Mononuclear cell (primary cell): ENCODE results near the gene FERMT3. TPM values are rescaled to one million over a fixed set of nuclear protein-coding genes. Genes with fewer than 3 reads are reported as not detected.

ENCODE experiments used
- H3K27me3 ChIP-seq: 2 replicates; pipeline ENCODE4 v1.6.0; 2011; ENCODE audit warnings: low read length, control low read depth; ENCODE audit not compliant: insufficient read depth
- H3K4me1 ChIP-seq: 2 replicates; pipeline ENCODE4 v1.5.1; 2011; ENCODE audit warnings: mild to moderate bottlenecking, low read length, control low read depth; ENCODE audit not compliant: insufficient read depth
- H3K4me3 ChIP-seq: 2 replicates; pipeline ENCODE4 v1.5.1; 2011; ENCODE audit warnings: mild to moderate bottlenecking, low read length, moderate library complexity
- H3K9me3 ChIP-seq: 2 replicates; pipeline ENCODE4 v1.5.1; 2011; ENCODE audit warnings: low read depth, mild to moderate bottlenecking, control low read depth, low read length
- total RNA-seq: library from RNA; depleted of rRNA; stranded (reverse); fragments of >200 nt; gene quantifications from one replicate; pipeline ENCODE4 v1.2.3, GENCODE V29; 2012

The FERMT3 gene
- total RNA-seq, 1 donor = 105 TPM

DNA sequence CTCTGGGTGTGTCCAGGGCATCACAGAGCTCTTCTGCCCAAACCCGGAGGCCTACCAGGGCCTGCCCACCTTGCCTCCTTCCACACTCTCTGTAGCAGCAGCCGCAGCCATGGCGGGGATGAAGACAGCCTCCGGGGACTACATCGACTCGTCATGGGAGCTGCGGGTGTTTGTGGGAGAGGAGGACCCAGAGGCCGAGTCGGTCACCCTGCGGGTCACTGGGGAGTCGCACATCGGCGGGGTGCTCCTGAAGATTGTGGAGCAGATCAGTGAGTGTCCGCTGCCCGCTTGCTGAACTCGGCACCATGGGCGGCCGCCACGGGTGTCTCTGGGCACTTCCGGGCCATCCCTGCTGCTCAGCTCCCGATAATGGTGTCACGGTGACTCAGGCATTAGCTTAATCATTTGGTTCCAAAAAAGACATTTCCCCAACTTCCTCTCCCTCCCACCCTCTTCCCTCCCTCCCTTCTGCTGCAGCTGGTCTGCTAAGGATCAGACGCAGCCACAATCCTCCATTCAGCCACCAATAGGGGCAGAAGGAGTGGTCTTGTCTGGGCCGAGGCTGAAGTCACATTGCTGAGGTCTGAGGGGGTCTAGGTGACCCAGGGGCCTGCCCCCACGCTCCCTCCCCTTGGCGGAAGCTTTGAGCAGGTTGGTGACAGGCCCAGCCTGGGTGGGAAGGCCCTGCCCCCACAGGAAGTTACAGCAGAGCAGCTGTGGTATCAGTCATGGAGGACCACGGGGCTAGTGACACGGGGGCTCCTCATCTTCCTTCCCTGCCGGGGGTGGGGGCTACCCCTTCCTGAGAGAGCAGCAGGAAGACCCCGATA, 950 bp downstream of the FERMT3 start:
- peak overlapping the region; percentile 81 for H3K4me3 ChIP-seq
- no peaks in the 10 kb centered on the region for H3K27me3 ChIP-seq
- H3K4me1 ChIP-seq = peaks cover 49% of the 10 kb centered on the region
- no peaks in the 10 kb centered on the region for H3K9me3 ChIP-seq

DNA sequence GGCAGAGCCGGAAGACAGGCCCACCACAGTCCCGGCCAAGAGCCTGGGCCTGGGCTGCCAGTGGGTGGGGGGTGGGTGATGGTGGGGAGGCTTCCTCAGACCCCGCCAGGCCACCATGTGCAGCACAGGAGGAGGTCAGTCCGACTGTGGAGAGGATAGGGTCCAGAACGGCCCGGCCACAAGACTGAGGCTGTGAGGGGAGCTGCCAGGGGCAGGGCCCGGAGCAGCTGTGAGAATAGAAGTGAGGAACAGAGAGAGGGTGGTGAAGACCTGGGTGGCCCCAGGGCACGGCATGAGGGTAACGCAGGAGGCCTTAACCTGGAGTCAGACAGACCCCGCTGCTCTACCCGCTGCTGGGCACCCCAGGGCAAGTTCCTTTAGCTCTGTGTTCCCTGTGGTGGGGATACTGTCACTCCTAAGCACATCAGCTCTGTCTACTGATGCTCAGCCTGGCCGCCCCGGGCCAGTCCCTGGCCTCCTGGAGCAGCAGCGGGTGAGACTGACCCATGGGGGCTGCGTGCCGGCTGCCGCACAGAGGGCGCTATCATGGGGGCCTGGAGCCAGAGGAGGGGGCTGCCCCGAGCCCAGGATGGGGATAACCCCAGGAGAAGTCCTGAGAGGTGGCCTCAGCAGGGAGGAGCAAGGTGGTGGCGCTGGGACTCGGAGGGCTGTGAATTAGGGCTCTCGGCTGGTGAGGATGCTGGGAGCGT, 1.7 kb downstream of the FERMT3 start:
- peak overlapping the region; percentile 81 for H3K4me3 ChIP-seq
- H3K9me3 ChIP-seq = no peaks in the 10 kb centered on the region
- H3K27me3 ChIP-seq = no peaks in the 10 kb centered on the region
- H3K4me1 ChIP-seq = peaks cover 49% of the 10 kb centered on the region

DNA sequence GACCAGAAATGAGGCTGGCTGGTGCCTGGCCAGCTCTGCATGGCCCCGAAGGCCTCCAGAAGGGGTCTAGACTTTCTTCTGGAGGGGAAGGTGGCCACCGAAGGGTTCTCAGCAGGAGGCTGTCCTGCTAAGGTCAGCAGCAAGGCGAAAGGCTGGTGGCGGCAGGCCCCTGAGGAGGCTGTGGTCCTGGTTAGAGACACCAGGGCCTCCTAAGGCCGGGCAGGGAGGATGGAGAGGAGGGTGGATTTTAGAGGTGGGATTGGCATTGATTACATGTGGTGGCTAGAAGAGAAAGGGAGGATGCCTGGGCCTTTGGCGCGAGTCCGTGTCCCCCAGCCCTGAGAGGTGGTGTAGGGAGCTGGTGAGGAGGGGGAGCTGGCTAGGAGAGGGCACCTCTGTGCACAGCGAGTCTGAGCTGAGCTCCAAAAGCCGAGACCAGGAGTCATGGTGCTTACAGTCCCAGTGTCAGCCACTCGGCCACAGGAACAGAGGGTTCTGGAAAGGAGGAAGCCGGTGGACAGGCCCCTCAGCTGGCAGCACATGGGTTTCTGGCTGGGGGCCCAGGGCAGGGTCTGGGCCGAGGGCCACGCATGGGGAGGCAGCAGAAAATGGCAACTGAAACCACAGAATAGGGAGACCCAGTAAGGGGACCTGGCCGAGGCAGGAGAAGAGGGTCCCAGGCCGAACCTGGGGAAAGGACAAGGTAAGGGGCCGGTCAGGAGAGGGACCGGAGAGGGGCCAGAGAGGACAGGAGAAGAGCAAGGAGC, 2.5 kb downstream of the FERMT3 start:
- Histone ChIP-seq H3K4me3 (no peak overlapping the region), H3K4me1 (peaks cover 49% of the 10 kb centered on the region), H3K27me3 (no peaks in the 10 kb centered on the region), H3K9me3 (no peaks in the 10 kb centered on the region)

DNA sequence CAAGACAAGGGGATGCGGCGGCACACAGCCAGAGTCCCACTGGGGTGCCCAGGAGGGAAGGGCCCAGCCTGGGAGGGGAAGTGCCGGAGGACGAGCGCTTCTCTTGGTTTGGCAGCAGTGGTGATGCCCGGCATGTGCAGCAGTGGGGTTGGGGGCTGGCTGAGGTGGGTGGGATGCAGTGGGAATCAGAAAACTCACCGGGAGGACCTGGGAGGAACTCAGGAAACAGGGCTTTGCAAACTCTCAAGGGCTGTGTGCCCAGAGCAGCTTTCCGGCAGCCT, 3.0 kb downstream of the FERMT3 start:
- no peaks in the 10 kb centered on the region for H3K27me3 ChIP-seq
- H3K9me3 ChIP-seq = no peaks in the 10 kb centered on the region
- peaks cover 43% of the 10 kb centered on the region for H3K4me1 ChIP-seq
- H3K4me3 ChIP-seq = no peak overlapping the region

DNA sequence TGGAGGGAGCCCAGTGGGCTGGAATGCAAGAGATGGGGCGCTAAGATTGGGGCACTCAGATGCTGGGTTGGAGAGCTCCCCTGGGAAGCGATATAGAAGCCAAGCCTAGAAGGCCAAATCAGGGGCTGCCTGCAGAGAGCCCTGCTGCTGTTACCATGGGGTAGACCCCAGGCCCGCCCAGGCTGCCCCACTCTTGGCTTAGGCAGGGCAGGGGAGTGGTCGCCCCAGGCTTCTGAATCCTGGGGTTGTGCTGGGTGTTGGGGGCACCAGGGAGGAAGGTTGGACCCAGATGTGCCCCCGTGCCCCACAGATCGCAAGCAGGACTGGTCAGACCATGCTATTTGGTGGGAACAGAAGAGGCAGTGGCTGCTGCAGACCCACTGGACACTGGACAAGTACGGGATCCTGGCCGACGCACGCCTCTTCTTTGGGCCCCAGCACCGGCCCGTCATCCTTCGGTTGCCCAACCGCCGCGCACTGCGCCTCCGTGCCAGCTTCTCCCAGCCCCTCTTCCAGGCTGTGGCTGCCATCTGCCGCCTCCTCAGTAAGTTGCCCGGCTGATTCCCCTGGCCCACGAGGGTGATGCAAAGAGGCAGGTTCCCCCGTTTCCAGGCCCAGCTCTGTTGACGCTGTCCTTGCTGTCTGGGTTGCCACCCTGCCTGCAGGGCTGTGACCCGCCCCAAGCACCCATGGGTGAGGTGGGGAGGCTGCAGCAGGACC, 3.9 kb downstream of the FERMT3 start:
- H3K9me3 ChIP-seq = no peaks in the 10 kb centered on the region
- H3K4me3 ChIP-seq = no peak overlapping the region
- H3K4me1 ChIP-seq = peaks cover 34% of the 10 kb centered on the region
- H3K27me3 ChIP-seq = no peaks in the 10 kb centered on the region

DNA sequence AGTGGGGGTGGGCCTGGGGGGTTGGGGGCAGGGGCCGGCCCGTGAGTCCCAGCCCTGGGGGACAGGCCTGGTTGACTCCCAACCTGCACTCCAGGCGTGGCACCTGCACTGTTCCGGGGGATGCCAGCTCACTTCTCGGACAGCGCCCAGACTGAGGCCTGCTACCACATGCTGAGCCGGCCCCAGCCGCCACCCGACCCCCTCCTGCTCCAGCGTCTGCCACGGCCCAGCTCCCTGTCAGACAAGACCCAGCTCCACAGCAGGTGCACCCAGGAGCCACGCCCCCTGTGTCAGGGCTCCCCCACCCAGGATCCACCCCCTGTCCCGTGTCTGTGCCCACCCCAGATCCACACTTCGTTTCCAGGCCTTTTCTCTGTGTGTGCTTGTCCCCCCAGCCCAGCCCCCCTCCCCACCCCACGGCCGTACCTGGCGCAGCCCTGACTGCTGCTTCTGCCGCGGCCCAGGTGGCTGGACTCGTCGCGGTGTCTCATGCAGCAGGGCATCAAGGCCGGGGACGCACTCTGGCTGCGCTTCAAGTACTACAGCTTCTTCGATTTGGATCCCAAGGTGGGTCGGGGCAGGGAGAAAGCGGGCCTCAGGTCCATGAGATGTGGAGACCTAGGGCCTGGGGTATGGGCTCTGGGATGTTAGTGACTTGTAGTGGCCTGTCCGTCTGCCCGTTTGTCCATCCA, 4.8 kb downstream of the FERMT3 start:
- Histone ChIP-seq H3K4me1 (peaks cover 25% of the 10 kb centered on the region), H3K4me3 (no peak overlapping the region), H3K27me3 (no peaks in the 10 kb centered on the region), H3K9me3 (no peaks in the 10 kb centered on the region)

DNA sequence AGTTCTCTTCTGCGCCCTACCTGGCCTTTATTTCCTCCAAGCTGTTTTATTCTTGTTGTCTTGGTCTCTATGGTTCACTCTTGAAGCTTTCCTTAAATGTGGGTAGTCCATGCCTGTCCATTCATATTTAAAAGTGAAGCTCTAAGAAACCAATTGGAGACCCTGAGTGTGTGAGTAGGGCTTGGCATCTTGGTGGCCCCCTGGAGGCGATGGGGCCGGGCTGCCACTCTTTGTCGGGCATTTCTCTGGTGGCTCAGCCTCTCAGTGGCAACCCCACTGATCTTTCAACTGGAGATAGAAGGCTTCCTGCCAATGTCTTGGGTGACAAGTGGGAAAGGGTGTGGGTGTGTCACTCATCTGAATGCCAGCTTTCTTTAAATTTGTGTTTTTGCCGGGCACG, 10.4 kb downstream of the FERMT3 start:
- Histone ChIP-seq H3K4me1 (no peaks in the 10 kb centered on the region), H3K27me3 (no peaks in the 10 kb centered on the region), H3K9me3 (no peaks in the 10 kb centered on the region), H3K4me3 (no peak overlapping the region)

DNA sequence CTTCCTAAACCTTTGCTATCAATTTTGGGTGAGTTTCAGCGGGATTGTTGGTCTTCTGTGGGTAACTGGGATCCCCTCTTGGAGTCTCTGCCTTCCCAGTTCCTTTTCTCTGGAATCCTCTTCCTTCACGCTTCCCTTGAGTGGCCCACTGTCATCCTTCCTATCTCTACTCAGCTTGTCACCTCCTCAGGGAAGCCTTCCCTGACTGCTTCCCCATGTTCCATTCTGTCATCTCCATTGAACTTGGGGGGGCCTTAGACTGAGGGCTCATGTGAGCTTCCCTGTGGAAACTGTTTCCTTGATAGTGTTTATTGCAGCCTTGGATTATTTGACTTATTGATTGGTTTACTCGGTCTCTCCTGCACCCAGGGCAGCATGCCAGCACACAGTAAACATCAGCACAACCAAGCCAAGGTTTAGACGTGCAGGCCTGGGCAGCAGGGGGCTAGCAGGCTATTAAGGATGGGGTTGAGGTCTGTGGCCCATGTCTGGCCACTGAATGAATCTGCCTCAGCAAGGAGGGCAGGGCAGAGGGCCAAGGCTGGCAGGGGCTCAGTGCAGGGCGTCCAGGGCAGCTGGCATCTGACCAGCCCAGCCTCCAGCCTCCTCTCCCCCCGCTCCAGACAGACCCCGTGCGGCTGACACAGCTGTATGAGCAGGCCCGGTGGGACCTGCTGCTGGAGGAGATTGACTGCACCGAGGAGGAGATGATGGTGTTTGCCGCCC, 12.3 kb downstream of the FERMT3 start:
- H3K9me3 ChIP-seq = no peaks in the 10 kb centered on the region
- no peak overlapping the region for H3K4me3 ChIP-seq
- H3K4me1 ChIP-seq = no peaks in the 10 kb centered on the region
- no peaks in the 10 kb centered on the region for H3K27me3 ChIP-seq

DNA sequence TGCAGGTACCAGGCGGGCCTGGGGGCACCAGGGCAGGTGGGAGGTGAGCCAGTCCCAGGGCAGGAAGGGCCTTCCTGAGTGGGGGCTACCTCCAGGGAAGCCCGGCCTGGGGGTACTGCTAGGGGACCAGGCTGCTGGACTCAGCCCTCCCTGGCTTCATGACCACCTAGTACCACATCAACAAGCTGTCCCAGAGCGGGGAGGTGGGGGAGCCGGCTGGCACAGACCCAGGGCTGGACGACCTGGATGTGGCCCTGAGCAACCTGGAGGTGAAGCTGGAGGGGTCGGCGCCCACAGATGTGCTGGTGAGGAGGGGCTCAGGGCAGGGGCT, 12.8 kb downstream of the FERMT3 start:
- no peaks in the 10 kb centered on the region for H3K9me3 ChIP-seq
- H3K4me1 ChIP-seq = no peaks in the 10 kb centered on the region
- no peak overlapping the region for H3K4me3 ChIP-seq
- H3K27me3 ChIP-seq = no peaks in the 10 kb centered on the region

DNA sequence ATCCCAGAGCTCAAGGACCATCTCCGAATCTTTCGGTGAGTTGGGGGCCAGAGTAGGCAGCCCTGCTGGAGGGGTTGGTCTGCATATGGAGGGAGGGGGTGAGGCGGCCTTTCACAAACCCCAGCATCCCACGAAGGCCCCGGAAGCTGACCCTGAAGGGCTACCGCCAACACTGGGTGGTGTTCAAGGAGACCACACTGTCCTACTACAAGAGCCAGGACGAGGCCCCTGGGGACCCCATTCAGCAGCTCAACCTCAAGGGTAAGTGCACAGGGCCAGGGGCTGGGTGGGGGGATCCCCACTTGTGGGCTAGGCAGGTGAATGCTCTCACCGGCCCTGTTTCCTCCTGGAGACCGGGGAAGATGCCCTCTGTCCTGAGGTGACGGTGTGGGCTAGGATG, 13.2 kb downstream of the FERMT3 start:
- H3K4me1 ChIP-seq = peaks cover 4% of the 10 kb centered on the region
- H3K27me3 ChIP-seq = no peaks in the 10 kb centered on the region
- H3K9me3 ChIP-seq = no peaks in the 10 kb centered on the region
- no peak overlapping the region for H3K4me3 ChIP-seq

DNA sequence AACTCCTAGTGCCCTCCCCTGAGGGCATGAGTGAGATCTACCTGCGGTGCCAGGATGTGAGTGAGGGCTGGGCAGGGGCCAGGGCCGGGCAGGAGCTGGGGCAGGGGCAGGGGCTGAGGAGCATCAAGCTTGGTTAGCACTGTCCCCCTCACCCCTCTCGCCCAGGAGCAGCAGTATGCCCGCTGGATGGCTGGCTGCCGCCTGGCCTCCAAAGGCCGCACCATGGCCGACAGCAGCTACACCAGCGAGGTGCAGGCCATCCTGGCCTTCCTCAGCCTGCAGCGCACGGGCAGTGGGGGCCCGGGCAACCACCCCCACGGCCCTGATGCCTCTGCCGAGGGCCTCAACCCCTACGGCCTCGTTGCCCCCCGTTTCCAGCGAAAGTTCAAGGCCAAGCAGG, 13.8 kb downstream of the FERMT3 start:
- Histone ChIP-seq H3K4me1 (peaks cover 9% of the 10 kb centered on the region), H3K4me3 (no peak overlapping the region), H3K9me3 (no peaks in the 10 kb centered on the region), H3K27me3 (no peaks in the 10 kb centered on the region)

DNA sequence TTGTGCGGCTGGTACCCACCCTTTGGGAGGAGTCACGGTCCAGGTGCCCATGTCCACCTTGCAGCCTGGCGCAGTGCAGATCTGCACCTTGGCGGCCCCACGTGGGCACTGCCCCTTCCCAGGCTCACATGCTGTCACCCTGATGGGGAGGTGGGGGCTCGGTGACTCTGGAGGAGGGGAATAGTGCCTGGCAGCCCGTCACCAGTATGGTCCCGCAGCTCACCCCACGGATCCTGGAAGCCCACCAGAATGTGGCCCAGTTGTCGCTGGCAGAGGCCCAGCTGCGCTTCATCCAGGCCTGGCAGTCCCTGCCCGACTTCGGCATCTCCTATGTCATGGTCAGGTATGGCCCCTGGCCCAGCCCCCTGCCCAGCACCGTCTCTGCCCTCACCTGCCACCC, 14.3 kb downstream of the FERMT3 start:
- no peaks in the 10 kb centered on the region for H3K27me3 ChIP-seq
- no peaks in the 10 kb centered on the region for H3K9me3 ChIP-seq
- H3K4me1 ChIP-seq = peaks cover 15% of the 10 kb centered on the region
- no peak overlapping the region for H3K4me3 ChIP-seq

DNA sequence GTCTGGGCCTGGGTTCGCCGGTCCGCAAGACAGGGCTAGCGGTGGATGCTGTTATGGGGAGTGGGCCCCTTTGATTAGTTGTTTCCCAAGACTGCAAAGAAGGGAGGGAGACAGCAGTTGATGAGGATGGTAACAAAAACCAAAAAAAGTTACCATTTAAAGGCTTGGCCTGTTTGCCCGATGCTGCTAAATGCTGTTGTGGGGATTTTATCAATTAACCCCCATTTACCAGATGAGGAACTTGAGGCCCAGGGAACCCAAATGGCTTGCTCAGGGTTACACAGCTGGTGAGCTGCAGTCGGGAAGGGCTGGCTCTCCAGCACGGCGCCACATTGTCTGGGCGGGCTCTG, 16.1 kb downstream of the FERMT3 start:
- peaks cover 29% of the 10 kb centered on the region for H3K4me1 ChIP-seq
- no peaks in the 10 kb centered on the region for H3K9me3 ChIP-seq
- no peak overlapping the region for H3K4me3 ChIP-seq
- H3K27me3 ChIP-seq = no peaks in the 10 kb centered on the region

DNA sequence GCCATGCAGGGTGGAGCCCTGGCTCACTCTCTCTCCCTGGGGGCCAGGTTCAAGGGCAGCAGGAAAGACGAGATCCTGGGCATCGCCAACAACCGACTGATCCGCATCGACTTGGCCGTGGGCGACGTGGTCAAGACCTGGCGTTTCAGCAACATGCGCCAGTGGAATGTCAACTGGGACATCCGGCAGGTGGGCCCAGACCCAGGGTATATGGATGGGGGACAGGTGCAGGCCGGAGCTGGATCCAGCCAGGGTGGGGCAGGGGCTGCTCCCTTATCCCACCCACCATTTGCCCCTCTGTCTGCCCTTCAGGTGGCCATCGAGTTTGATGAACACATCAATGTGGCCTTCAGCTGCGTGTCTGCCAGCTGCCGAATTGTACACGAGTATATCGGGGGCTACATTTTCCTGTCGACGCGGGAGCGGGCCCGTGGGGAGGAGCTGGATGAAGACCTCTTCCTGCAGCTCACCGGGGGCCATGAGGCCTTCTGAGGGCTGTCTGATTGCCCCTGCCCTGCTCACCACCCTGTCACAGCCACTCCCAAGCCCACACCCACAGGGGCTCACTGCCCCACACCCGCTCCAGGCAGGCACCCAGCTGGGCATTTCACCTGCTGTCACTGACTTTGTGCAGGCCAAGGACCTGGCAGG, 16.6 kb downstream of the FERMT3 start:
- Histone ChIP-seq H3K9me3 (no peaks in the 10 kb centered on the region), H3K4me3 (no peak overlapping the region), H3K27me3 (no peaks in the 10 kb centered on the region), H3K4me1 (peaks cover 34% of the 10 kb centered on the region)
